Nasal cavity respiratory epithelium epithelial cell of viscerocranial mucosa (primary cell): ENCODE measurements around the gene PIK3CD. TPM values are rescaled to one million over a fixed set of nuclear protein-coding genes. Genes with fewer than 3 reads are reported as not detected.

Experiments
- total RNA-seq: library from RNA; depleted of rRNA; stranded (reverse); fragments of >200 nt; gene quantifications from 2 replicates; pipeline ENCODE4 v1.2.3, GENCODE V29; 2014

PIK3CD gene
- 8.2 and 13.9 TPM in 2 replicates for total RNA-seq

GRCh38 chr1:9651565-9652378 lies at the start of gene PIK3CD:
Gene PIK3CD (plus strand): TSS chr1:9651731. CDS start chr1:9710456, 58,725 bp downstream.

Other genes with a start within 250 kb of the PIK3CD start
- gene SLC25A33, start 112.3 kb upstream of the PIK3CD start, total RNA-seq = 9.1 and 14.7 TPM in 2 replicates
- 2.1 and 9.8 TPM in 2 replicates for gene TMEM201, start 62.8 kb upstream of the PIK3CD start, total RNA-seq
- 187 and 507 TPM in 2 replicates for gene CLSTN1, start 172.2 kb downstream of the PIK3CD start, total RNA-seq